HK-2 (cell line): Measurements from ENCODE around the gene DDI2.

Experiments used
- DNase-seq: peaks from one replicate; pipeline ENCODE4 v3.0.0-alpha.2; 2018; ENCODE audit not compliant: unreplicated experiment

Gene DDI2

DNA sequence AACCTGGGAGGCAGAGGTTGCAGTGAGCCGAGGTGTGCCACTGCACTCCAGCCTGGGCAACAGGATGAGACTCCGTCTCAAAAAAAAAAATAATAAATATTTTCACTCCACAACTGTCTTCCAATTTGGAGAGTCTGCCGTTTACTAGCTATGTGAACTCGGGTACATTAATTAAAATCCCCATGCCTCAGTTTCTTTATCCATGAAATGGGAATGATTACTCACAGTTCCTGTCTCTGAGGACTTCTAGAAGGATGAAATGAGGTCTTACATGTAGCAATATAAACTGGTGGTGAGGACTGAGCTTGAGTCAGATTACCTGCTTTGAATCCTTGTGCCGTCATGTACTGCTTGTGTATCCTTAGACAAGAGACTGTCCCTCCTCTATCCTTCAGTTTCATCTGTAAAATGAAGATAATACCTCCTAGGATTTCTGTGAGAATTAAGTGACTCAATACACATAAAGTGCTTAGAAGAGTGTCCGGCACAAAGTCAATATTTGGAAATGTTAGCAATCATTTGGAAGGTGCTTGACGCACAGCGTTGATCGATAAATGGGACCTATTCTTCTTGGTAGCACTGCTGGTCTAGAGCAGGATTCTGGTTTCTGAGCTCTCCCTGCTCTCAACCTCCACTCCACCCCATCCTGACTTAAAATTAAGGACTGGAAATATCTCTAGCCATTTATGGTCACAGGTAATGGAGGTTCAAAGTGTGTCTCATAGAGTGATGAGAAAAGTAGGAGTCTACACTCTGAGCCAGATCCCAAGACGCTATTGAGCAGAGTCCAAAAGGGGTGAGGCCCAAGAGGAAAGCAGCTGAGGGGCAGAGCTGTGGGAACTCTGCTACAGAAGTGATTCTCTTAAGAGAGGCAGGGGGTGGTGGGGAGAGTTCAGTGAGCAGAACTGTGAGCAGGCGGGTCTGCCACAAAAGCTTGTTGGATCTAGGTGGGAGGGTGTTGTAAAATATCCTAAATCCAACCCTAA lies 11.6 kb upstream of the DDI2 start:
- no peak for DNase-seq

DNA sequence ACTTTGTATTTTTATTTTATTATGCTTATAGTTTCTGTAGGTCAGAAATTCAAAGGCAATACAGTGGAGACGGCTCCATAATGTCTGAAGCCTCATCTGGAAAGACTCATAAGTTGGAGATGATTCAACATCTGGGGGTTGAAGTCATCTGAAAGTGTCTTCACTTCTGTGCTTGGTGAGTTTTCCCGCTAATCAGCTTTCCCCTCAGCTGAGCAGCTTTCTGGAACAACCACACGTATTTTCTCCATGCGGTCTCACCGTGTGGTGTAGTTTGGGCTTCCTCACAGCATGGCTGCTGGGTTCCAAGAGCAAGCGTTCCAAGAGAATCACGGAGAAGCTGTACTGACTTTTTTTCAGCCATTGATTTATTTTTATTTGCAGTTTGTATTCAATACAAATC lies 7.6 kb upstream of the DDI2 start:
- no peak for DNase-seq

DNA sequence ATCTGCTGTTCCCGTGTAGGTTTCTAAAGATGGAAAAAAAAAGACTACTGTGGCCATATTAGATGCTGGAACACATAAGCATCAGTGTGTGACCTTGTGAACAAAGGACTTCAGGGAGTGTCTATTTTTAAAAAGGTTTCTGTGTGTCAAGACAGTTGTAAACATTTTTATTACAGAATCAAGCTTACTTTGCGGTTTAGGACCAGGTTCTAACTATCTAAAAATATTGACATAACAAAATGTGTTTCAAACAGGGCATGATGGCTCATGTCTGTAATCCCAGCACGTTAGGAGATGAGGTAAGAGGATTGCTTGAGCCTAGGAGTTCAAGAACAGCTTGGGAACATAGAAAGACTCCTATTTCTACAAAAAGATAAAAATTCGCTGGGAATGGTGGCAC lies 7.1 kb upstream of the DDI2 start:
- no peak for DNase-seq

DNA sequence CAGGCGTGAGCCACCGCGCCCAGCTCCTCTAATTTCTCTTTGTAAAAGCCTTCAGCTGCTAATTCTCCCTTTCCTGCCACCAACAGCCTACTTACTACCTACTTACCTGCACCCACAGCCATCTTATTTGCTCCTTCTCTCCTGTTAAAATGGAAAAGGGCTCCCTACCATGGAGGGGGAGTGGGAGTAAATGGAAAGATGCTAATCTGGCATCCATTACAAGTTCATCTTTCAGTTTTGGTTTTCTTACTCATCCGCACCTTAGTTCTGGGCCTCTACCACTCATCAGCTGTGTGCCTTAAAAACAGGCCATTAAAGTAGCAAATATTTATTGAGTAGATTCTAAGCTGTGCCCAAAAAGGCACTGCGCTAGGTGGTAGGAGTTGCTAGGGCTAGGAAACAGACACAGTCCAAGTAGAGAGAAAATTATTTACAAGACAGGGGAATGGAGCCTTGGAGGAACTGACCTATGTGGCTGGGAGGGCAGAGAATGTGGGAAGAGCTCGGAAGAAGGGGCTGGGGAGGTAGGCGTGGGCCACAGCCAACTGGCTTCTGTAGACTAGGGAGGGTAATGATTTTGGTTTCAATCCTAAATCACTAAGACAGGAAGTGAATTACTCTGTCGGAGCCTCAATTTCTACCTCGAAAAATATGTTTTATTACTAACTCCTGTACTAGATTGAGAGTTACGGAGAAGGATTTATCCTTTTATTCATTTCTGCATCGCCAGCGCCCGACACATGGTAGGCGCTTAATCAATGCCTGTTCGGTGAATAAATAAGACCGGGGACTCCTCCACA lies 685 bp upstream of the DDI2 start:
- DNase-seq, result peak; percentile 38

DNA sequence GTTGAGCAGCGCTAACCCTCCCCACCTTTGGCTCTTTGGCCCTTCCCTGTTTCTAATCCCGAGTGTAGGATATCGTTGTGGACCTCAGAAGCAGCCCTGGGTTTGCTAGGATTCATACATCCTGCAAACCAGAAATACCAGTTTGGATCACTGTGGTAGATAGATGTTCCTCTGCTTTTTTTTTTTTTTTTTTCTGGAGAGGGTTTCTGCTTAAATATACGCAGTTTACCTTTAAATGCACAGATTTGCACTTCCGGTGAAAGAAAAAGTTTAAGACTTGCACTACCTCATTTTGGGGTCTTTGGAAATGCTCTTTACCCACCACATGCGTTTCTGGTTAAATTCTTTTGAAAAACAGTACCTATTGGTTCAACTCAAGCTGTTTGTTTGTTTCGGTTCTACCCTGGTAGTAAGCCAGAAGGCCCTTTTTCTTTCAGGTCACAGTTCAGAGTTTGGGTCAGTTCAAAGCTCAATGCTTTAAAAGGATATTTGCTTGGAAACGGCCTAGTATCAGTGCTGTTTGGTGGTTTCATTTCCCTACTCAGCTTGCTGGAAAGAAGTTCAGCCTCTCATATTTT lies 908 bp downstream of the DDI2 start:
- no peak for DNase-seq

DNA sequence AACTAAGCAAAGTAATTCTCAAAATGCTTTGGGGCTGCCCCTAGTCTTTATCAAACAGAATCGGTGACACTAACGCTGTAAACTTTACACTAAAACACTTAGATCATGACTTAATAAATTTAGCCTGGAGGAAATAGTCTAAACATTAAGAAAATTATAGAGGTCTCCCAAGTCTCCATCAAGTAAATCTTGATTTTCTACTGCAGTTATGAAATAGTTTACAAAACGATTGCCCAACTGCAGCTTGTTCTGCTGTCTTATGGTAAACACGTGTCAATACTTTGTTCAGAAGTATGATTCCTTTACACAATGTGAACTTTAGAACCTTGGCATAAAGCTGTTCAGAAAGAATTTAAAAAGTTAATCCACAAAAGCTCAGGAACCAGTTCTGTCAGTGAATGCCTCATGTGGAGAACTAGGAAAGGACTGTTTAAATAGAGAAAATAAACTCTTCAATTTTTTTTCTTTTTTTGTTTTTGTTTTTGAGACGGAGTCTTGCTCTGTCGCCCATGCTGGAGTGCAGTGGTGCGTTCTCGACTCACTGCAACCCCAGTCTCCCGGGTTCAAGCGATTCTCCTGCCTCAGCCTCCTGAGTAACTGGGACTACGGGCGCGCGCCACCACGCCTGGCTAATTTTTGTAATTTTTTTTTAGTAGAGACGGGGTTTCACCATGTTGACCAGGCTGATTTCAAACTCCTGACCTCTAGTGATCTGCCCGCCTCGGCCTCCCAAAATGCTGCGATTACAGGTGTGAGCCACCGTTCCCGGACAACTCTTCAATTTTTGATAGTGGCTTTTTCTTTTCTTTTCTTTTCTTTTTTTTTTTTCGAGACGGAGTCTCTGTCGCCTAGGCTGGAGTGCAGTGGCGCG lies 1.6 kb downstream of the DDI2 start:
- DNase-seq, result no peak

DNA sequence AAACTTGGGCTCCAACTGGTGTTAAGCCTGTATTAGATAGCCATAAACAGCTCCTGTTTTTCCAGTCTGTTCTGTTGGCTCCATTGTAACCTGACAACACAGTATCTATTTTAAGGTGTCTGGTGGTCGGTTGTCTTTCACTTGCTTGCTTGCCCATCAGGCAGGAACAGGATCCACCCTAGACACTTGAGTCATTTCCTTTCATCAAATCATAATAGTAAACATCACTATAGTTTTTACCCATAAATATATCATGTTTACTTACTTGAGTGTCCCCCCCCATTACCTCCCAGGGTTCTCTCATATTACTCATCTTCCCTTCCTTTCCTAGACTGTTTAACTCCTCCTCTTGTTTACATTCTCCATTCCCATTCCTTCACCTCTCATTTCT lies 2.9 kb downstream of the DDI2 start:
- no peak for DNase-seq

DNA sequence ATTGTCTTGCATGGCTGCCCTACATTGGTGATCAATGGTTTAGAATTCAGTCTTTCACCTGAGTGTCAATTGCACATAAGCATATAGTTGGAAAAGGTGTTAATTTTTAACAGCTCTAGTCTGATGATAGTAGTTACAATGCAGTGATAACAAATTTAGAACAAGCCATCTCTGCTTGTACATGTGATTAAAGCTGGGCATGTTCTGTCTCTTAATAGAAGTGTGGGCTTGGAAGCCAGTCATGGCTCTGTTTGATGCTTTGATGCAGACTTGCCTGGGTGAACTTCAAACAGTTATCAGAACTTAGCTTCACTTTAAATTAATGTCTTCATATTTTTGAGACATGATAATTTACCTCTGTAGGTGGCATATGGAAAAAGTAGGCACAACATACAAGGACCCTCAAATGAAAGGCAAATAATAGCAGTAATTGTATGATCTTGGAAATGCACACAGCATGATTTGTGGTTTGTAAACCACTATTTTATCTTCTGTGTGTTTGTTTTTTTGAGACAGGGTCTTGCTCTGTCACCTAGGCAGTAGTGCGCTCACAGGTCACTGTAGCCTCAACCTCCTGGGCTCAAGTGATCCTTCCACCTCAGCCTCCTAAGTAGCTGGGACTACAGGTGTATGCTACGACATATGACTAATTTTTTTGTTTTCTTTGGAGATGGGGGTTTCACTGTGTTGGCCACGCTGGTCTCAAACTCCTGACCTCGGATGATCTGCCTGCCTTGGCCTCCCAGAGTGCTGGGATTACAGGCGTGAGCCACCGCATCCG lies 3.8 kb downstream of the DDI2 start:
- no peak for DNase-seq

DNA sequence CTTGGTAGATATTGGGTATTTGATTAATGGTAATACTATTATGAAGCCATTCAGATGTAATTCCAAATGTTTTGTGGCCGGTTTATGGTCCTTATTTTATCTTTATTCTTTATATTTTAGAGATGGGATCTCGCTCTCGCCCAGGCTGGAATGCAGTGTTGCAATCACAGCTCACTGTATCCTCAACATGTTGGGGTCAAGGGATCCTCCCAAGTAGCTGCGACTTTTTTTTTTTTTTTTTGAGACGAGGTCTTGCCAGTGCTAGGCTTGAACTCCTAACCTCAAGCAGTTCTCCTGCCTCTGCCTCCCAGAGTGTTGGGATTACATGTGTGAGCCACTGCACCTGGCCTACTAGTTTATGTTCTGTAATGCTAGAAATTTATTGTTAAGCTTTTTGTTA lies 4.7 kb downstream of the DDI2 start:
- DNase-seq, result no peak

DNA sequence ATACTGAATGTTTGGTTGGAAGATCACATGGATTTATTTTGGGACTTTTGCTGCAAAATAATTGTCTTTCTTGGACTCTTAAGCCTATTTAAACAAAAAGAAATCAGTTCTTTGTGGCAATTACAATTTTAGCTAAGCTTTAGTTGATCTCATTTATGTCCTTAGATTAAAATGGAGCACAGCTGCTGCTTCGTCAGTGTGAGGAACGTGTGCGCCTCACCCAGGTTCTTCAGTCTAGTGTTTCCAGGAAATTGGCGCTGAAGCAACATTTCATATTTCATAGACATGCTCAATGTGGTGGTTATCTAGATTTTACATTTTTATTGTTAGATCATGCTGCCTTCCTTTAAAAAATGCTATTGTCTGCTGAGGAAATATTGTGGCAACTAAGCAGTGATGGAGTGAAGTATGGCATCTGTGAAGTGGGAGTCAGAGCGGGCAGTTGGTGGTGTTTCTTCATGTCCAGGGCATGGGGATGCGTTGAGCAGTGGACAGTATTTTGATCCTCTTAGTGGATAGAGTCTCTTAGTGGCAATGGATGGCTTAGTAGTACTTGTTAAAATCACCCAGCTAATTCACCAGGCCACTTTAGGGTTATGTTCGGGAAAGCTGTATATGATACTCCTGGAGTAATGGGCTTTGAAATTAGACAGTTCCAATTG lies 5.6 kb downstream of the DDI2 start:
- DNase-seq, result no peak

DNA sequence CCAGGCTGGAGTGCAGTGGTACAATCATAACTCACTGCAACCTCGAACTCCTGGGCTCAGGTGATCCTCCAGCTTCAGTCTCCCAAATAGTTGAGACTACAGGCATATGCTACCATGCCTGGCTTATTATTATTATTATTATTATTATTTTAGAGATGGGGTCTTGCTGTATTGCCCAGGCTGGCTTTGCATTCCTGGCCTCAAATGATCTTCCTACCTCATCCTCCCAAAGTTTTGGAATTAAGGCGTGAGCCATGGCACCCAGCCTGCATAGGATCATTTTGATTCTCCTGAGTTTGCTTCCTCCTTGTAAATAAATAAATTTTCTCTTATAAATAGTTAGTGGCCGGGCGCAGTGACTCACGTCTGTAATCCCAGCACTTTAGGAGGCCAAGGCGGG lies 6.2 kb downstream of the DDI2 start:
- DNase-seq, result no peak

DNA sequence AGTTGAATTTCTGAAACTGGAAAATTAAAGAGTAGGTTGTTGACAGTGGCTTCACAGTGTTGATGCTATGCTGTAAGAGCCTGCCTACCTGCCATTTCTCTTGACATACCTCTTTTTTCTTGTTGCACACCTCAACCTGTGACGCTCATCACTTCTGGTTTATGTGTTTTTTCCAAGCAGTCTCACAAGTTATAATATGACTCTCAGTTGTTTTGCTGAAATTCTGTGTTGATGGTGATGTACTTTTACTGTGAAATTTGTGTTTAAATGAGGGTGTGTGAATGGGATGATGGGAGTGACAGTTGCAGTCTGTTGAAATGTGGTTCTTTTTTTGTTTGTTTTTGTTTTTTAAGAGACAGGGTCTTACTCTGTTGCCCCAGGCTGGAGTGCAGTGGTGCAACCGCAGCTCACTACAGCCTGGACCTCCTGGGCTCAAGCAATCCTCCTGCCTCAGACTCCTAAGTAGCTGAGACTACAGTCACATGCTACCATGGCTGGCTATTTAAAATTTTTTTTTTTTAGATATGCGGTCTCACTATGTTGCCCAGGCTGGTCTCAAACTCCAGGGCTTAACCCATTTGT lies 7.0 kb downstream of the DDI2 start:
- no peak for DNase-seq

DNA sequence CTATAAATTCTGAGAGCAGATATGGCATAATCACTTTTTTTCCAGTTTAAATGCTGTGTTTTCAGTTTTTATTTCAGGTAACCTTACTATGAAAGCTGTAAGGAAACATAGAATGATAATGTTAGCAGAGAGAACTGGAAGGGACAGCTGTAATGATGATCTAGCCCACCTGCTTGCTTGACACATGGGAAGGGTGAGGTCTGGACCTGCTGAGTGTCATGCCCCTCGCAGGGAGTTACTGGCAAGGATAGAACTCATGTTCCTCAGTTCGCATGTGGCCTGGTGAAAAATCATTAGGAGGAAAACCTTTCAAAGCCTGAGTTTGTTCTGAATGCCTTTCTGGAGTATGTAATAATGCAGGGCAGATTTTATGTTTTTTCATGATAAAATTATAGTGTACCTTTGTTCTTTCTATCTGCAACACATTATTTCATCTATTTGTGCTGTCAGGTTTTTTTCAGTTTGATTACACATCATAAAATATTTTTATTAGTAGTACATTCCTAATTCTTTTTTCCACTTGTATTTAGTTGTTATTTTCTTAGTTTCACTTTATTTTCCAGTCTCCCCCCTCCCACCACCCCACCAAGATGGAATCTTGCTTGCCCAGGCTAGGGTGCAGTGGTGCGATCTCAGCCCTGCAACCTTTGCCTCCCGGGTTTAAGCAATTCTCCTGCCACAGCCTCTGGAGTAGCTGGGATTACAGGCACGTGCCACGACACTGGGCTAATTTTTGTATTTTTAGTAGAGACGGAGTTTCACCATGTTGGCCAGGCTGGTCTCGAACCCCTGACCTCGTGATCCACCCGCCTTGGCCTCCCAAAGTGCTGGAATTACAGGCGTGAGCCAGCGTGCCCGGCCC lies 8.0 kb downstream of the DDI2 start:
- no peak for DNase-seq

DNA sequence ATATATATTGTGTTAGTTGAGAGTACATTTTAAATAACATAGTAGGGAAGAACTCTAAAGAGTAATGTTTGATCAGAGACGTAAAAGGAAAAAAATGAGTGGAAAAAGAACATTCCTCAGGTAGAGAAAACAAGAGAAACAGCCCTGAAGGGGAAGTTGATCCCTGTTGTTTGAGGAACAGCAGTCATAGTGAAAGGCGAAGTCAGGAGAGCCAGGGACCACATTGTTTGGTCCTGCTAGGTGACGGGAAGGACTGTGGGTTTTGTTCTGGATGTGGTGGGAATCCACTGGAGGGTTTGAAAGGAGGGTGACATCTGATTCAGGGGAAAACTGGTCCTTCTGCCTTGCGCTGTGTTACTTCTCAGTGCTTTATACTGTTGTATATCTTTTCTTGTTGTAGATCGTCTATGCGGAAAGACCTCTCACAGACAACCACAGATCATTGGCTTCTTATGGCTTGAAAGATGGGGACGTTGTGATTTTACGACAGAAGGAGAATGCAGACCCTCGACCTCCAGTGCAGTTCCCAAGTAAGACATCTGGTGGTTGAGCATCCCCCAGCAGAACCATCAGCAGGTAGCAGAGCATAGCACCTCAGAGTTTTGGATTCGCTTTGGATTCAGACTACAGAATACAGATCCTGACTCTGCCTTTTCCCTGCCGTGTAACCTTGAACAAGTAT lies 9.2 kb downstream of the DDI2 start:
- DNase-seq, result no peak

DNA sequence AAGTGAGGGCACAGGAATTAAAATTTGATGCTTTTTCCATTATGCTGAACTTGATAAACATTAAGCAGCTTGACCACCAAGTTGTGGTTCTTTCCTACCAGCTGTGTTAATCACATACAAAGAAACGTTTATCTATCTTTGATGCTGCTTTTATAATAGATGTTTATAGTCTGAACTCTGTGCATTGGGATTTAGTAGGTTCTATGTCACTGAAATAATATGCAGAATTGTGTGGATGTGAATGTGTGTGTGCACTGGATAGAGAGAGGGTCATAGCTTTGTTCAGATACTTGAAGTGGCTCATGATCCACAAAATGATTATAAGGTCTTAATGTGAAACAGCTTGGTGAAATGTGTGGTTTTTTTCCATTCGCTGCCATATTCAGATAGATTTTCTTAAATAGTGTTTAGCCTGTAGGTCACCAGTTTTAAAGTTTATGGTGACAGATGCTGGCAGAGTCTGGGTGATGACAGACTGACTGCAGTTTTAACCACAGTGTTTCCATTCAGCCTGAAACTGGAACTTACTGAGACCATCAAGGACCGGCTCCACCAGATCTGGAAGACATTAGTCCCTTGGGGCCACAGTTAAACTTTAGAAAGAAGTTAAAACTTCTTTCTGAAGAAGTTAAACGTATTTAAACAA lies 10.2 kb downstream of the DDI2 start:
- DNase-seq, result no peak

DNA sequence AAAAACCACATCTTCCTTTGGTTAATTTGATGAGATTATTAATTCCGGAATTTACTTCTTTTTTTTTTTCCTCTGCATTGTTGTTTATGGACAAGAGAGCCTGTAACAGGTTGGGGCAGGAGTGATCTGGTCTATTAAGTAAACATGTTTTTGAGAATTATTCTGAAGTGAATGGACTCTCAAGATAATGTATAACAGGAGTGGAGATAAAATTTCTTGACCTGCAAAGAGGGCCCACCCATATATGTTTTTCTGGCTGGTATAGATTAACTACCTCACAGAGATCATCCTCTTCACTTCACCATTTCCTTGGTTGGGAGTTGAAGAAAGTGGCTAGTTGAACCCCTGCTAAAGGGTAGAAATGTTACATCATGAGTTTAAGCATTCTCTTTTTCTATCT lies 10.7 kb downstream of the DDI2 start:
- no peak for DNase-seq

DNA sequence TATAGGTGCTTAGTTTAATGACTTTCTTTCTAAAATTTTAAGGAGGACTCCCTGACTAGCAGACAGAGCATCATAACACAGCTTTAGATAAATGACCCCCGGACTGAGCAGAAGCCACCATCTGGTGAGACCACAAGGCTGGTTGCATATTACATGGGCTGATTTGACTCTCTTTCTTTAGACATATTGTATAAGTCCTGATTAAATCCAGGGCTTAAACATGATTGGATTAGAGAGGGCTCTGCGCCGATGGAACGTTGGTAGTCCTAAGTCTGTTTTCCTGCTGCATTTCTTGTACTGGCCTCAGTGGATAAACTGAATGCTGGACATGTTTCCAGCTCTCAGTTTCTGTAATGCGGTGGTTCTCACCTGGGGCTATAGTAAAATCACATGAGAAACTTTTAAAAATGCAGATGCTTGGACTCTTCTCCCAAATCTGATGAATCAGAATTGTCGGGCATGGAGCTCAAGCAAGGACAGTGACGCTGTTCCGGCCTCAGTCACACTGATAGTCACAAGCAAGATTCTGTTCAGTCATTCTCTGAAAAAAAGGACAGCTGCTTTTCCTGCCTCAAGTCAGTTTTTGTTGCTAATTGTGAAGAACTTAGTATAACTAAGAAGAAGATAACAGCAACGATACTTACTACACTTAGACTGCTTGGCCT lies 16.6 kb downstream of the DDI2 start:
- no peak for DNase-seq
